CD4-positive, alpha-beta T cell treated with Interleukin-17A for 1 hour (primary cell): Measurements from ENCODE around the gene WDR93.

ENCODE experiments used
- DNase-seq: peaks from one replicate; pipeline ENCODE4 v3.0.0-alpha.2; 2020

Gene WDR93

GRCh38 chr15:89690276-89691218 is at the start of gene WDR93, which contains the start of gene PEX11A:
WDR93 (plus strand) TSS chr15:89690811; CDS start chr15:89701747, 10,936 bp downstream.
PEX11A (minus strand) TSS chr15:89690754; CDS start chr15:89690632, 122 bp downstream.
- peak; percentile 80 for DNase-seq

DNA sequence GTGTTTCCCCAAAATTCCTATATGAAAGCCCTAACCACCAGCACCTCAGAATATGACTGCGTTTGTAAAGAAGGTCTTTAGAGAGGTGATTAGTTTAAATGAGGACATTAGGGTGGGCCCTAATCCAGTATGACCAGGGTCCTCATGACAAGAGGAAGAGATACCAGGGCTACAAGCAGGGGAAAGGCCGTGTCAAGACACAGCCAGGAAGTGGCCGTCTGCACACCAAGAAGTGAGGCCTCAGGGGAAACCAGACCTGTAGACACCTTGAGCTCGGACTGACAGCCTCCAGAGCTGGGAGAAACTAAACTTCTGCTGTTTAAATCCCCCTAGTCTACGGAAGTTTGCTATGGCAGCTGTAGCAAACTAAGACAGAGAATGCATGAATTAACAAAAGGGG is 49.6 kb upstream of the WDR93 start:
- no peak for DNase-seq

DNA sequence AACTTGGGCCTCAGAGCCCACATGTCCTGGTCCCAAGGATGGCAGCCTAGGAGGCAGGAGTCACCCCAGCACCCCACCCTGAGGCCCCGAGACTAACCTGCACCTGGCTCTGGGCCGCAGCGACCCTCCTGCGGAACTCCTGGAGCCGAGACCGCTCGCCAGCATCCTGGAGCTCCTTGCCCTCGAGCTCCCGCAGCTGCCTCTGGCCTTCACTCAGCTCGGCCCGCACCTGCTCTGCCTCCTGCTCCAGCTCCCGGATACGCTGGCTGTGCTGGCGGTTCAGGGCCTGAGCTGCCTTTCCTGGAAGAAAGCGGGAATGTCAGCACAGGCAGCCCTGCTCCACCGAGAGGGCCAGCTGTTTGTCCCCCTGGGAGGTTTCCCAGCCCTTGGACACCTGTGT is 48.5 kb upstream of the WDR93 start:
- no peak for DNase-seq

DNA sequence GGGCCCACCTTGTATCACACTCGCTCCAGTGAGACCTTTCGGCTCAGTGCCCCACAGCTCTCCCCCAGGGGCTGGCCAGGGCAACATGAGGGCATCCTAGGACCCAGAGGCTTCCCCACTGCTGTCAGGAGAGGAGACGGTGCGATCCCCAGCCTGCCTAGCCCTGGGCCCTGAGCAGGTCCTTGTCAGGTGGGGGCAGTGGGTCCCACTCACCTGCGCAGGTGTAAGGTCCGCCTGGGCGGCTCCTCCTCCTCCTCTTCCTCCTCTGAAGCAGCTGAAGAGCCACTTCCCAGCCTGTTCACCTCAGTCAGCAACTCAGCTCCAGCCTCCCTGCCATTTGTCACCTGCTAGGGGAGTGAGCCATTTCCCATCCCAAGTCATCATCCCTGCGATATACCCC is 44.9 kb upstream of the WDR93 start:
- DNase-seq, result no peak

GRCh38 chr15:89646416-89647141 is 44.0 kb upstream of the WDR93 start:
- no peak for DNase-seq

GRCh38 chr15:89647191-89647851 is 43.3 kb upstream of the WDR93 start:
- peak; percentile 39 for DNase-seq

DNA sequence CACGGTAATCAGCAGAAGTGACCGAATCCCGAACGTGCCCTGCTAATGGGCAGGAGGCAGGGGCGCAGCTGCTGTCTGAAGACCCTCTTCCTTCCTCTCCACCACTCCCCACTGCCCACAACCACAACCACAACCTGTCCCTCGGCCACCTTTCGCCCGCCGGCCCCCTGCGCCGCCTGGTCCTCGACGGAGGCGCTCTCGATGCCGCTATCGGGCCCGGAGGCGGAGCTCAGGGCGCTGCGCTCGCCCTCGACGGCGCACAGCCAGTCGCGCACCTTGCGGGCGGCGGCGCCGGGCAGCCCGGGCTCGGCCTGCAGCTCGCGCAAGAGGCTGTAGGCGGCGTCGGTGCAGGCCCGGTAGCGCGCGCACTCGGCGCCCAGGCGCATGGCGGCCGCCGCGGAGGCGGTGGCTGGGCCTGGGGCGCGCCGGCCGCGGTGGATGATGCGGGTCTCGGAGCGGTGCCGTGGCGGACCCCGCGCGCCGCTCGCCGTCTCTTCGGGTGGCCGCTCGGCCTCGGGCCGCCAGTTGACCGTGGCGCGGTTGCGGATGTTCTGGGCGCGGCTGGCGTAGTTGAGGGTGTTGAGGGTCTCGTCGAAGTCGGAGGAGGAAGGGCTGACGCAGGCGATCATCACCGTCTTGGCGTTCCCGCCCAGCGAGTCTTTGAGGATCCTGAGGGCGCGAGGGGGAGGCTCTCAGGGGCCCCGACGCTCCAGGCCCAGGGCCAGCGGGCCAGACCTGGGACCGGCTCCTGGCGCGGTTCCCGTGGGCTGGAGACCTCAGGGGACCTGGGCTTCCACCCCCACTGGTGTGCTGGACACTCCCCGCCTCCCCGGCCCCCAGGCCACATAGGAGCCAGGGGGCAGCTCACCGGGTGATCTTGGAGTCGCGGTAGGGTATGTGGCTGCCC is 42.3 kb upstream of the WDR93 start:
- no peak for DNase-seq

DNA sequence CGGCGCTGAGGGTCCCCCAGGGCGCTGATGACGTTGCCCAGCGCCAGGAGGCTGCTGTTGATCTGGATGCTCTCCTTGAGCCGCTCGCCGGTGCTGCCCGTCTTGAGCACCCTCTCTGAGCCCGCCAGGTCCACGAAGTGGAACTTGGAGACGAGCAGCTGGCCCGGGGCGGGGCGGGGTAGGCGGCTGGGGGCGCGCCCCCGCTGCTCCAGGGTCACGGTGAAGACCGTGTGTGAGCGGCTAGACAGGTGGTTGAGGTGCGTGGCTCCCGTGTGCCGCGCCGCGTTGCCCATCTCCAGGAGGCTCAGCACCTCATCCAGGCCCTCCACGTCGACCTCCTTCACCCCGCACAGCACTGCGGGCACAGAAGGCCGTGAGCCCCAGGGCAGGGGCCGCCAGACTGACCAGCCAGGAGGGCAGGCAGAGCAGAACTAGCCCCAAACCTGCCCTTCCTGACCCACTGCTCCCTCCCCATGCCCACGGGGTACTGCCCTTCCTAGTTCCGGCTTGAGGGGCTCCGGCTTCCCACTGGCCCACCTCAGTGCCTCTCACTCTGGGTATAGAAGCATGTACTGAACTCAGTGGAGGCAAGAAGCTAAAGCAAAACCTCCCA is 41.5 kb upstream of the WDR93 start:
- no peak for DNase-seq

- DNase-seq, result no peak
Measured at GRCh38 chr15:89649716-89650115, 40.9 kb upstream of the WDR93 start.

- no peak for DNase-seq
Measured at GRCh38 chr15:89652131-89652530, 38.5 kb upstream of the WDR93 start.

GRCh38 chr15:89652666-89653065 is 37.9 kb upstream of the WDR93 start:
- DNase-seq, result no peak

- no peak for DNase-seq
Measured at GRCh38 chr15:89653578-89653977, 37.0 kb upstream of the WDR93 start.

DNA sequence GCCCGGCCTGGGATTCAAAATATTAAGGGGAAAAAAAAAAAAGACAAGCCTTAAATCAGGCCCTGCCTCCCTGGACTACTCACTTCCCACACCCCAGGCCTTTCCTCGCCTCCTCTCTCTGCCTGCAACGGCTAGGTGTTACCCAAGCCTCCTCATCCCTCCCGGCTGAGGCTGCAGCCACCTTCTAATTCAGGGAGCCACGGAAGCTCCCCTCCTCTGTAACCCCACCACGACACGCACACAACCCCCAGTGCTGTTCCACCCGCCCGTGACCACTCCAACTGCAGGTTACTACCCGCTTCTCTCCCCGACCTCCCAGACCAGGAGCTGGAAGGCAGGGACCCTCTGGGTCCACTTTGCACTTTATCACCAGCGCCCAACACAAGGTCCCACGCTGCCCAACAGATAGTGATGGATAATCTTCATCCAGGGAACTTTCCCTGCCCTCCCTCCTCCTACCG is 36.3 kb upstream of the WDR93 start:
- DNase-seq, result no peak

GRCh38 chr15:89654847-89655805 is 35.5 kb upstream of the WDR93 start, which contains the start of gene KIF7:
KIF7 (minus strand) TSS chr15:89655467; CDS start chr15:89652930, 2,537 bp downstream.
- DNase-seq, result no peak

DNA sequence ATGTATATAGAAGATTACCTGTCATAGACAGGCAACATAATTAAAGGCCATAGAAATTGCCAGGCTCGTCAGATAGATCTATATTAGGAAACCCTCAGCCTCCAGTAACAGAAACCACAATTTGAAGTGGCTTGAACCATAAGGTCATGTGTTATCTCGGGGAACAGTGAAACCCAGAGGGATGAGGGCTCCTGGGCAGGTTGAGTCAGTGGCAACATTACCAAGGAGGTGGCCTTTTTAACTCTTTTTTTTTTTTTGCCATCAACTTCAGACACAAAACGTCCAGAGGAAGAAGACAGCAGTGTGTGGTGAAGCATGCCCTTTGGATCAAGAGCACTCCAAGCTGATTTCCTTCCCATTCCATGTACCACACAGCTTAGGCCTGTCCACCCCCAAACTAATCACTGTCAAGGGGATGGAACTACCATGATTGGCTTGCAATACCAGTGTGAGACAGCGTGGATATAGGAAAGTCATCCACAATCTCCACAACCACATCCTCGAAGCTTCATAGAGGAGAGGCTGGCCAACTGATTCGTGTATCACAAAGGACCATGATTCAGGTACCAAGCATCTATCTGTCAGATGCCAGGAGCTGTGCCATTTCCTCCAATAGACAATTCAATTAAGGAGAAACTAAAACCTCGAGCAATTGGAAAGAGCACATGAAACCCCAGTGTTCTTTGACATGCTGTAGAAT is 34.3 kb upstream of the WDR93 start:
- no peak for DNase-seq

DNA sequence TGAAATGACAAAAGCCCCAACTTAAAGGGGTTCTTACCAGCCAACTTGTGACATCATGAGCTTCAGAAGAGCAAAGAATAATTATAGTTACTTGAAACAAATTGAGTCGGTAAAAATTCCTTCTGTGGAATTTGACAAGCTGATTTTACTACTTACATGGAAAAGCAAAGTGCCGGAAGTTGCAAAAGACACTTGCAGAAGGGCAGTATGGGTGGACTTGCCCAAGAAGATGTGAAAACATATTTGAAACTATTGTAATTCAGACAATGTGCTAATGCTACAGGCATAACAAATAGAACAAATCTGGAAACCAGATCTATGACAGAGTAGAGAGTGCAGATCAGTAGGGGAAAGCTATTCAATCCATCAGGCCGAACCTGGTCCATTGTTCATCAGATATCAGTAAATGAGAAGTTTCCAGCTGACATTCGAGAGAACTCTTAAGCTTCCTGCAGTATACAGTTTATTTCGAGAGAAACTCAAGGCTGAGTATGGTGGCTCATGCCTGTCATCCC is 32.9 kb upstream of the WDR93 start:
- no peak for DNase-seq

DNA sequence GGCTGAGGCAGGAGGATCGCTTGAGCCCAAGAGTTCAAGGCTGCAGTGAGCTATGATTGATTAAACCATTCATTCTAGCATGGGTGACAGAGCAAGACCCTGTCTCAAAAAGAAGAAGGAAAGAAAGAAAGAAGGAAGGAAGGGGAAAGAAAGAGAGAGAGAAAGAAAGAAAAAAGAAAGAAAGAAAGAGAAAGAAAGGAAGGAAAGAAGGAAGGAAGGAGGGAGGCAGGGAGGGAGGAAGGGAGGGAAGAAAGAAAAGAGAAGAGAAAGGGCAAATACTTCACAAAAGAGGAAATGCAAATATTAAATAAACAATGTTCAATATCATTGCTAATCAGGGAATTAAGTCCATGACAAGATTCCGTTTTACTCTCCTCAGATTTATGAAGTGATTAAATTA is 31.3 kb upstream of the WDR93 start:
- no peak for DNase-seq

DNA sequence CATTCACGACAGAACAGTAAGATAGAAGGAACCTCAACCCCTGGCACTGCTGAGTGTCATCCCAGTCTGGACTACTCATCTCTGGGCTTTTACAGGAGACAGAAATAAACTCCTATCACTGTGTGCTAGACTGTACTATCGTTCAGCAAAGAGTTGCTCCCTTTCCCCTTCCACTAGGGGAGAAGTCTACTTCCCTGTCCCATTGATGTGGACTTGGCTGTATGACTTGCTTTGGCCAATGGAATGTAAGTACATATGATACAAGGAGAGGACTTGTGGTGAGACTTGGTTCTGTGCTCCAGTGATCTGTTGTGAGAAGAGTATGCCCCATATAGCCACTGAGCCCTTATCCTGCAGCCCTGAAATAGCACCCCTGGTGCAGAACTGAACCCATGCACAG is 30.1 kb upstream of the WDR93 start:
- DNase-seq, result no peak

GRCh38 chr15:89662893-89663626 is 27.6 kb upstream of the WDR93 start:
- no peak for DNase-seq
